Measurements from ENCODE around the gene SLC39A7. TPM values are rescaled to one million over a fixed set of nuclear protein-coding genes. Genes with fewer than 3 reads are reported as not detected.

The SLC39A7 gene
- total and polyA plus RNA-seq, 2 of the 4 experiments (the other 2 are of a cell fraction) = 135 to 208 TPM

DNA sequence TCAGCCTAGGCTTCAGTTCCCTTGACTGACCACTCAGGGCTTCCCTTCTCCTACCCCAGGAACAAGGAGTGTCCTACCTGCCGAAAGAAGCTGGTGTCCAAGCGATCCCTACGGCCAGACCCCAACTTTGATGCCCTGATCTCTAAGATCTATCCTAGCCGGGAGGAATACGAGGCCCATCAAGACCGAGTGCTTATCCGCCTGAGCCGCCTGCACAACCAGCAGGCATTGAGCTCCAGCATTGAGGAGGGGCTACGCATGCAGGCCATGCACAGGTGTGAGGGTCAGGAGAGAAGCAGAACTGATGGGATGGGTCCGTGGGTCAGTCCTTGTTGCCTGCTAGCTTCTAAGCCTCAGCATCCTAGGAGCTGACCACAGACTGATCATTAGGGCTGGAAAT is 9.2 kb downstream of the SLC39A7 start:
- Histone ChIP-seq H3K4me1 (ENCODE audit: control insufficient read depth, insufficient read depth, low read length) (peaks cover 23% of the 10 kb centered on the region), H2BK20ac (ENCODE audit: low read depth, low read length) (no peak overlapping the region), H3K27me3 (ENCODE audit: control insufficient read depth, insufficient read depth, low read length) (peaks cover 9% of the 10 kb centered on the region), H4K20me1 (ENCODE audit: insufficient read depth, low read length) (no peaks in the 10 kb centered on the region), H2AFZ (replicated peaks; ENCODE audit: low read length, poor library complexity) (no peak overlapping the region), H3K9ac (ENCODE audit: low read depth, low read length) (no peak overlapping the region), H2AK9ac (replicated peaks; ENCODE audit: low read depth, low read length, poor library complexity) (no peak overlapping the region), H2AK5ac (ENCODE audit: low read depth, low read length) (no peak overlapping the region), H2BK120ac (ENCODE audit: low read depth, low read length) (no peak overlapping the region), H4K91ac (ENCODE audit: insufficient read depth, low read depth, low read length) (no peak overlapping the region), H3K4me3 (ENCODE audit: insufficient read depth, low read depth, low read length) (no peak overlapping the region), H2BK15ac (ENCODE audit: low read depth, low read length) (no peak overlapping the region), H3K23ac (ENCODE audit: low read depth, low read length) (no peak overlapping the region), H3K56ac (ENCODE audit: extremely low read depth, insufficient read depth, low read length) (no peak overlapping the region), H3K27ac (ENCODE audit: insufficient read depth, low read length) (no peak overlapping the region), H4K8ac (ENCODE audit: low read depth in 2 of 2, low read length in 2 of 2) (no peak overlapping the region), H4K5ac (ENCODE audit: low read depth, low read length) (no peak overlapping the region), H3K4ac (ENCODE audit: low read depth, low read length) (no peak overlapping the region), H2BK5ac (ENCODE audit: low read depth, low read length, poor library complexity, severe bottlenecking) (no peak overlapping the region), H3K36me3 (ENCODE audit: control insufficient read depth, insufficient read depth, low read length) (peaks cover 20% of the 10 kb centered on the region), H3K79me1 (ENCODE audit: low read depth in 1 of 2, low read length in 2 of 2) (peaks cover 7 to 46% of the 10 kb centered on the region in 2 experiments), H3K14ac (replicated peaks; ENCODE audit: low read depth, low read length) (no peak overlapping the region), H3K18ac (ENCODE audit: low read depth, low read length) (no peak overlapping the region), H3K4me2 (ENCODE audit: low read depth, low read length) (no peak overlapping the region), H3K9me3 (ENCODE audit: control insufficient read depth, insufficient read depth, low read length) (no peaks in the 10 kb centered on the region), H3K9me1 (ENCODE audit: insufficient read depth, low read length) (peaks cover 16% of the 10 kb centered on the region)
- intact Hi-C loops (cut with micrococcal nuclease) (loop anchor here (2.0 kb wide), 1 partner anchor 201 kb away; the partner anchor contains the start of gene PHF1), dilution Hi-C loops (cut with HindIII; ENCODE audit: low sequenced_read_pairs, unreplicated experiment) (no loop called here), in situ Hi-C loops (cut with MboI; ENCODE audit: low sequenced_read_pairs) (no loop called here)
- ATAC-seq (ENCODE audit: low read depth) (no peak), DNase-seq (no peak)
- POLR2A ChIA-PET (ENCODE audit: unreplicated experiment) = no interaction called here
- CTCF ChIA-PET = no interaction called here
- TF ChIP-seq FOS (IDR thresholded peaks at IDR 0.05; ENCODE audit: low read depth, low read length) (no peak), MXI1 (IDR thresholded peaks at IDR 0.05; ENCODE audit: borderline replicate concordance, low read depth, low read length) (no peak), RAD21 (IDR thresholded peaks at IDR 0.05; ENCODE audit: low read length) (no peak), BHLHE40 (IDR thresholded peaks at IDR 0.05; ENCODE audit: low read depth, low read length) (no peak), CHD1 (IDR thresholded peaks at IDR 0.05; ENCODE audit: low read depth, low read length) (no peak), MAFK (IDR thresholded peaks at IDR 0.05; ENCODE audit: low read depth, low read length) (no peak), RCOR1 (IDR thresholded peaks at IDR 0.05; ENCODE audit: insufficient replicate concordance, low read length) (no peak), RFX5 (IDR thresholded peaks at IDR 0.05; ENCODE audit: low read depth, low read length) (no peak), SMC3 (IDR thresholded peaks at IDR 0.05; ENCODE audit: low read depth, low read length) (no peak), MAZ (IDR thresholded peaks at IDR 0.05; ENCODE audit: borderline replicate concordance, low read depth, low read length) (no peak), POLR2A (IDR thresholded peaks at IDR 0.05; ENCODE audit: low read depth, low read length) (no peak), NFE2L2 (IDR thresholded peaks at IDR 0.05; ENCODE audit: low read depth, low read length) (no peak), CEBPB (IDR thresholded peaks at IDR 0.05; ENCODE audit: low read depth, low read length) (no peak)
- TF ChIP-seq, protein P1, sequence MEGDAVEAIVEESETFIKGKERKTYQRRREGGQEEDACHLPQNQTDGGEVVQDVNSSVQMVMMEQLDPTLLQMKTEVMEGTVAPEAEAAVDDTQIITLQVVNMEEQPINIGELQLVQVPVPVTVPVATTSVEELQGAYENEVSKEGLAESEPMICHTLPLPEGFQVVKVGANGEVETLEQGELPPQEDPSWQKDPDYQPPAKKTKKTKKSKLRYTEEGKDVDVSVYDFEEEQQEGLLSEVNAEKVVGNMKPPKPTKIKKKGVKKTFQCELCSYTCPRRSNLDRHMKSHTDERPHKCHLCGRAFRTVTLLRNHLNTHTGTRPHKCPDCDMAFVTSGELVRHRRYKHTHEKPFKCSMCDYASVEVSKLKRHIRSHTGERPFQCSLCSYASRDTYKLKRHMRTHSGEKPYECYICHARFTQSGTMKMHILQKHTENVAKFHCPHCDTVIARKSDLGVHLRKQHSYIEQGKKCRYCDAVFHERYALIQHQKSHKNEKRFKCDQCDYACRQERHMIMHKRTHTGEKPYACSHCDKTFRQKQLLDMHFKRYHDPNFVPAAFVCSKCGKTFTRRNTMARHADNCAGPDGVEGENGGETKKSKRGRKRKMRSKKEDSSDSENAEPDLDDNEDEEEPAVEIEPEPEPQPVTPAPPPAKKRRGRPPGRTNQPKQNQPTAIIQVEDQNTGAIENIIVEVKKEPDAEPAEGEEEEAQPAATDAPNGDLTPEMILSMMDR (conservative IDR thresholded peaks at IDR 0.05; ENCODE audit: low read depth, low read length) = no peak
- TF ChIP-seq, protein P2, sequence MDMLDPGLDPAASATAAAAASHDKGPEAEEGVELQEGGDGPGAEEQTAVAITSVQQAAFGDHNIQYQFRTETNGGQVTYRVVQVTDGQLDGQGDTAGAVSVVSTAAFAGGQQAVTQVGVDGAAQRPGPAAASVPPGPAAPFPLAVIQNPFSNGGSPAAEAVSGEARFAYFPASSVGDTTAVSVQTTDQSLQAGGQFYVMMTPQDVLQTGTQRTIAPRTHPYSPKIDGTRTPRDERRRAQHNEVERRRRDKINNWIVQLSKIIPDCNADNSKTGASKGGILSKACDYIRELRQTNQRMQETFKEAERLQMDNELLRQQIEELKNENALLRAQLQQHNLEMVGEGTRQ (IDR thresholded peaks at IDR 0.05; ENCODE audit: low read depth, low read length) = no peak
- WGBS, 2 experiments (ENCODE audit: extremely low coverage in 2 of 2, insufficient read length in 1 of 2) = 93% methylated on average over 2 of the region's 10 CpGs; no CpG with 5 or more reads in 1 of the 2 experiments
- BruUV-seq (replicated peaks) = no TSS peak

Measured in IMR-90 (cell line).